Tibial artery (tissue), 4 donors: ENCODE measurements around the gene NUP210.
"Not testable (repeated sequence)": the region's sequence is repeated elsewhere in the genome, so short reads cannot be mapped to it uniquely, and the experiment has no call there.

Experiments
- DNase-seq, 2 donors: peaks; one replicate each; pipeline ENCODE4 v3.0.0-alpha.2; 2019
- H3K27ac ChIP-seq, 2 donors: fragments of 200-600 bp; sonication (generic) in 1 of 2; 1 replicate in 1 of 2; 2 replicates in 1 of 2; pipeline ENCODE4 v1.5.1; 2018 to 2019; ENCODE audit warnings: mild to moderate bottlenecking in 1 of 2
- H3K27me3 ChIP-seq, 2 donors: fragments of 200-600 bp; sonication (generic) in 1 of 2; one replicate each; pipeline versions ENCODE4 v1.5.1 to v1.6.0; 2016 to 2019
- H3K36me3 ChIP-seq, 3 donors: fragments of 200-600 bp; sonication (generic) in 2 of 3; one replicate each; pipeline ENCODE4 v1.5.1; 2016 to 2019; ENCODE audit warnings: mild to moderate bottlenecking in 2 of 3
- H3K4me1 ChIP-seq, 4 donors: fragments of 200-600 bp; sonication (generic) in 2 of 4; 1 replicate in 3 of 4; 2 replicates in 1 of 4; pipeline ENCODE4 v1.5.1; 2016 to 2019
- H3K4me3 ChIP-seq, 2 donors: fragments of 200-600 bp; sonication (generic) in 1 of 2; 1 replicate in 1 of 2; 2 replicates in 1 of 2; pipeline ENCODE4 v1.5.1; 2018 to 2019; ENCODE audit warnings: mild to moderate bottlenecking in 2 of 2
- H3K9me3 ChIP-seq, 3 donors: fragments of 200-600 bp; sonication (generic) in 1 of 3; one replicate each; pipeline ENCODE4 v1.5.1; 2016 to 2019
- CTCF ChIP-seq, 2 experiments: fragments of 200-600 bp in 1 of 2; fragments of 450-650 bp in 1 of 2; IDR thresholded peaks; one replicate each; pipeline ENCODE4 v1.5.1; 2017 to 2019; ENCODE audit warnings: antibody characterized with exemption in 2 of 2, mild to moderate bottlenecking in 1 of 2, moderate library complexity in 1 of 2
- intact Hi-C: fragments of 100-400 bp; cut with DNase I; formaldehyde crosslinking; loops from one replicate; pipeline ENCODE4 v1.15.0; 2023; ENCODE audit warnings: low total_unique reads

Gene NUP210

DNA sequence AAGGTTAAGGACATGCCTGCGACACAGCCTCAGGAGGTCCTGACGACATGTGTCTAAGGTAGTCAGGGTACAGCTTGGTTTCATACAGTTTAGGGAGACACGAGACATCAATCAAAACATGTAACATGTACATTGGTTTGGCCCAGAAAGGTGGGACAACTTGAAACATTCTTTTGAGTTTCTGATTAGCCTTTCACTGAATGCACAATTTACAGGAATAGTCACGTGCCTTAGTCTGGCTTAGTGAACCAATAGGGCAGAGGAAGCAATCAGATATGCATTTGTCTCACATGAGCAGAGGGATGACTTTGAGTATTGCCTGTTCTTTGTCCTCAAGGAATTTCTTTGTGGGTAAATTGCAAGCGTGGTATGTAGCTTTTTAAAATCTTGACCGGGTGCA is 35.5 kb upstream of the NUP210 start:
- Histone ChIP-seq H3K27me3 (peaks cover 0 to 5% of the 10 kb centered on the region in 2 donors), H3K4me1 (peaks cover 0 to 14% (median 7%) of the 10 kb centered on the region in 4 donors), H3K27ac (no peak overlapping the region), H3K36me3 (no peaks in the 10 kb centered on the region), H3K4me3 (no peak overlapping the region), H3K9me3 (no peaks in the 10 kb centered on the region)
- no peak for DNase-seq
- intact Hi-C loops = loop anchor here (10.0 kb wide), 1 partner anchor 161 kb away; no protein-coding TSS in a partner anchor
- TF ChIP-seq CTCF (IDR thresholded peaks at IDR 0.05) = no peak

DNA sequence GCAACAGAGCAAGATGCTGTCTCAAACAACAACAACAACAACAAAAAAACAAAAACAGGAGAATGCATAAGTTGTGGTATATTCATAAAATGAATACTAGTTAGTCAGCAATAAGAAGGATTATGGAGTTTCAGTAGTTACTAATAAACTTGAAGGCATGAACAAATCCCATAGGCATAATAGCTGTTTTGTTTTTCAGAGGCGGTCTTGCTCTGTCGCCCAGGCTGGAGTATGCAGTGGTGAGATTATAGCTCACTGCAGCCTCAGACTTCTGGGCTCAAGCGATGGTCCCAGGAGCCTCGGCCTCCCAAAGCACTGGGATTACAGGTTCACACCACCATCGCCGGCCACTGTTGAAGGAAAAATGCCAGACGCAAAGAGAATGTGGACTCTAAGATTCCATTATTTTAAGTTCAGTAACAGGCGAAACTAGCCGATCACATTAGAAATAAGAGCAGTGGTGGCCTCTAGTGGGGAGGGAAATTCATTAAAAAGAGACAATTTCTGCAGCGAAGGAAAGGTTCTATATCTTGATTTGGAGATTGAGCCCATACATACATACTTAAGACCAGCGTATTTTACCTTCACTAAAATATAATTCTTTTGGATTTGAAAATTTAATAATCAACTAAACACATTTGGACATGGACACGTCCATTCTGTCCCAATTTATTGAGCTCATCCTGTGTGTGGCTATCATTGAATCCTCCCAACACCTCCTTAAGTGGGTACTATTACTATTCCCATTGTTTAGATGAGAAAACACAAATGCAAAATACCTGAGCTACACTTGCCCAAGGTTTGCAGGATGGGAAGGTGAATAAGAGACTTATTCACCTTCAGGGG is 32.6 kb upstream of the NUP210 start:
- Histone ChIP-seq H3K4me1 (peaks cover 0 to 14% (median 7%) of the 10 kb centered on the region in 4 donors), H3K36me3 (no peaks in the 10 kb centered on the region), H3K27me3 (no peaks in the 10 kb centered on the region), H3K4me3 (peak overlapping the region; percentile 53 to 59), H3K9me3 (no peaks in the 10 kb centered on the region), H3K27ac (peak overlapping the region in 1 of 2 donors; percentile 74)
- intact Hi-C loops = loop anchor here (2.0 to 10.0 kb wide), 3 partner anchors 158 to 455 kb away; no protein-coding TSS in a partner anchor
- DNase-seq = peak in 1 of 2 donors; percentile 26
- peak; percentile 58 to 70 for TF ChIP-seq CTCF (IDR thresholded peaks at IDR 0.05)

- peak in 1 of 2 donors; percentile 28 for DNase-seq
- H3K36me3 ChIP-seq = no peaks in the 10 kb centered on the region
- H3K27me3 ChIP-seq = no peaks in the 10 kb centered on the region
- H3K4me1 ChIP-seq = peaks cover 0 to 14% (median 7%) of the 10 kb centered on the region in 4 donors
- intact Hi-C loops = loop anchor here (5.0 to 10.0 kb wide), 2 partner anchors 156 to 454 kb away; no protein-coding TSS in a partner anchor
- peak overlapping the region; percentile 53 to 59 for H3K4me3 ChIP-seq
- no peak for TF ChIP-seq CTCF (IDR thresholded peaks at IDR 0.05)
- H3K9me3 ChIP-seq = no peaks in the 10 kb centered on the region
- H3K27ac ChIP-seq = peak overlapping the region; percentile 69 to 74
These were observed 31.2 kb upstream of the NUP210 start for GRCh38 chr3:13451301-13451673.

GRCh38 chr3:13442882-13443281 is 22.8 kb upstream of the NUP210 start:
- intact Hi-C loops, H3K27me3 ChIP-seq, H3K9me3 ChIP-seq, H3K4me3 ChIP-seq, DNase-seq, H3K27ac ChIP-seq, H3K4me1 ChIP-seq, H3K36me3 ChIP-seq: not testable (repeated sequence)

DNA sequence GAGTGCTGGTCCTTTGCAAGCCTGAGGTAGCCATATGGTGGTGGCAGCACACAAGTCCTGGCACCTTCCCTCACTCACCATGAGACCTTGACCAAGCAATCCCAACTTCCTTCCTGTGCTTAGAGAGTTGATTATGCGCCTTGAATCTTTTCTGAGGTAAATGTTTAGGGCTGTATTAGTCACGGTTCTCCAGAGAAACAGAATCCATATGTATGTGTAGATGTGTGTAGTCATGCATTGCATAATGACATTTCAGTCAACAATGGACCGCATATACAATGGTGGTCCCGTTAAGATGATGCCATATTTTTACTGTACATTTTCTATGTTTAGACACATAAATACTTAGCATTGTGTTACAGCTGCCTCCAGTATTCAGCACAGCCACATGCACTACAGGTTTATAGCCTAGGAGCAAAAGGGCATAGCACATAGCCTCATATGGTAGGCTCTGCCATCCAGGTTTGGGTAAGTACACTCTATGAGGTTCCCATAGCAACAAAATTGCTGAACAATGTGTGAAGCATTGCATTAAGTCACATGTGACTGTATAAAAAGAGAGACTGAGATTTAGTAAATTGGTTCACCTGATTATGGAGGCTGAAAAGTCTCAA is 20.2 kb upstream of the NUP210 start:
- no peak for TF ChIP-seq CTCF (IDR thresholded peaks at IDR 0.05)
- Histone ChIP-seq H3K9me3 (no peaks in the 10 kb centered on the region), H3K27ac (no peak overlapping the region), H3K36me3 (no peaks in the 10 kb centered on the region), H3K4me1 (no peaks in the 10 kb centered on the region), H3K4me3 (no peak overlapping the region), H3K27me3 (peaks cover 0 to 3% of the 10 kb centered on the region in 2 donors)
- intact Hi-C loops = no loop called here
- DNase-seq = no peak

GRCh38 chr3:13436213-13436612 is 16.1 kb upstream of the NUP210 start:
- DNase-seq, intact Hi-C loops, H3K27me3 ChIP-seq, H3K9me3 ChIP-seq, H3K4me3 ChIP-seq, H3K4me1 ChIP-seq, H3K27ac ChIP-seq, H3K36me3 ChIP-seq: not testable (repeated sequence)
